HG02588 (cell line): ENCODE measurements around the gene HSPBP1.
A peak's percentile ranks its signal among the peaks of the same experiment; 100 is the strongest.
"Not testable (repeated sequence)": the region's sequence is repeated elsewhere in the genome, so short reads cannot be mapped to it uniquely, and the experiment has no call there.

Experiments
- ATAC-seq: cut with Tn5 transposase; IDR thresholded peaks from one replicate; pipeline ENCODE4 v1.9.1; 2021; ENCODE audit warnings: mild to moderate bottlenecking, moderate library complexity; ENCODE audit not compliant: unreplicated experiment

HSPBP1 gene, protein sequence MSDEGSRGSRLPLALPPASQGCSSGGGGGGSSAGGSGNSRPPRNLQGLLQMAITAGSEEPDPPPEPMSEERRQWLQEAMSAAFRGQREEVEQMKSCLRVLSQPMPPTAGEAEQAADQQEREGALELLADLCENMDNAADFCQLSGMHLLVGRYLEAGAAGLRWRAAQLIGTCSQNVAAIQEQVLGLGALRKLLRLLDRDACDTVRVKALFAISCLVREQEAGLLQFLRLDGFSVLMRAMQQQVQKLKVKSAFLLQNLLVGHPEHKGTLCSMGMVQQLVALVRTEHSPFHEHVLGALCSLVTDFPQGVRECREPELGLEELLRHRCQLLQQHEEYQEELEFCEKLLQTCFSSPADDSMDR

DNA sequence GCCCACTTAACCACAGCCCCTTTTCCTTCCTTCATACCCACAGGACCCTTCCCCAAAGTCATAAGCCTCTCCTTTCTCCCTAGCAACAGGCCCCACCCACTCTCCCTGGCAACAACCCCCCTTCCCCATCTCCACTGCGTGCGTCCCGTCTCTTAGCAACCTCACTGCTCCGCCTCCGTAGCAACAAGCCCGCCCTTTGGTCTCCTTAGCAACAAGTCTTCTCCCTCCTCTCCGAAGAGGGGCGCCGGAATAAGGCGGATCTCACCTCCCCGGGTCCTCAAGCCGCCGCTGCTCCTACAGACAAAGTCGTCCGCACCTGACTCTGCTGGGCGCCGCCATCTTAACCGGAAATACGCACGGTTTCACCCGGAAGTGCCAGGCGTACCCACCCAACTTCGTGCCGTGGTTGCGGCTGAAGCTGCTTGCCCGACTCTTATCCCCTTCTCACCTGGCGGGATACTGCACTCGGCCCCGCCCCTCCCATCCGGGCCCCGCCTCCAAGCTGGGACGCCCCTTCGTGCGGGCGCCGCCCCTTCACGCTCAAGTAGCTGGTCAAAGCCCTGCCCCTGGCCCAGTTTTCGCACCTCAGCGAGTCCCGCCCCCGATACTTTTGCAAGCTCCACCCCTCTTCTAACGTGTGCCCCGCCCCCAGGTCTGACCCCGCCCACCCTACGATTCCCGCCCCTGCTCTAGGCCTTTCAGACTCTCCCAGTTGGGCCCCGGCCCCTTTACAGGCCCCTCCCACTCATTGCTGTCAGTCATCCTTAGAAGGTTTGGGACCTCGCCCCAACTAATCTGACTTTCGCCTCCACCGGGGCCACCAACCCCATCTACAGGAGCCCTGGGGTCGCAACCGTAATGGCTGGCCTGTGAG is at the start of gene HSPBP1:
HSPBP1 (minus strand) TSS at position 341 of the 874 bp plus-strand sequence. CDS start 502 bp downstream, outside the sequence.
- ATAC-seq = peak; percentile 62

DNA sequence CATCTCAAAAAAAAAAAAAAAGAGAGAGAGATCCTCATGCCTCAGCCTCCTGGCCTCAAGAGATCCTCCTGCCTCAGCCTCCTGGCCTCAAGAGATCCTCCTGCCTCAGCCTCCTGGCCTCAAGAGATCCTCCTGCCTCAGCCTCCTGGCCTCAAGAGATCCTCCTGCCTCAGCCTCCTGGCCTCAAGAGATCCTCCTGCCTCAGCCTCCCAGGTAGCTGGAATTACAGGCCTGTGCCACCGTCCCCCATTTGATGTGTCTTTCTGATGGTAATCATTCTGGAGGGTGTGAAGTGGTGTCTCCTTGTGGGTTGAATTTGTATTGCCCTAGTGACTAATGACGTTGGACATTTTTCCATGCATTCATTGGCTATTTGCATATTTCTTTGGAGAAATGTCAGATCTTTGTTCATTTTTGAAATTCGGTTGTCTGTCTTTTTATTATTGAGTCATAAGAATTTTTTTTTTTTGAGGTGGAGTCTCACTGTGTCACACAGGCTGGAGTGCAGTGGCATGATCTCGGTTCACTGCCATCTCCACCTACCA is 48.9 kb upstream of the HSPBP1 start:
- not testable (repeated sequence) for ATAC-seq

DNA sequence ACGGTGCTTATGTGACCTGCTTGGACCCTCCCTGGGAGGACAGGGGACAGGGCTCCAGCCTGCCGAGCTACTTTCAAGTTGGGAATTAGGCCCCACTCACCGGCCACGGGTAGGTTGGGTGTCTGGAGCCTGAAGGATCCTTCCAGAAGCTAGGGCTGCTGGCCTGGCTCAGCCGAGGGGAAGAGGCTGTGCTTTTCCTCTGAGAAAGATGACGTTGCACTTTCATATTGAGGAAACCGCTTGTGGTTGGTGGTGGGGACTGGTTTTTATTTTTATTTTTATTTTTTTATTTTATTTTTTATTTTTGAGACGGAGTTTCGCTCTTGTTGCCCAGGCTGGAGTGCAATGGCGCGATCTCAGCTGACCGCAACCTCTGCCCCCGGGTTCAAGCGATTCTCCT is 45.3 kb upstream of the HSPBP1 start, which contains the start of gene TMEM150B:
TMEM150B (minus strand) TSS at position 170 of the 400 bp plus-strand sequence. CDS start 4,305 bp downstream, outside the sequence.
- ATAC-seq = no peak

DNA sequence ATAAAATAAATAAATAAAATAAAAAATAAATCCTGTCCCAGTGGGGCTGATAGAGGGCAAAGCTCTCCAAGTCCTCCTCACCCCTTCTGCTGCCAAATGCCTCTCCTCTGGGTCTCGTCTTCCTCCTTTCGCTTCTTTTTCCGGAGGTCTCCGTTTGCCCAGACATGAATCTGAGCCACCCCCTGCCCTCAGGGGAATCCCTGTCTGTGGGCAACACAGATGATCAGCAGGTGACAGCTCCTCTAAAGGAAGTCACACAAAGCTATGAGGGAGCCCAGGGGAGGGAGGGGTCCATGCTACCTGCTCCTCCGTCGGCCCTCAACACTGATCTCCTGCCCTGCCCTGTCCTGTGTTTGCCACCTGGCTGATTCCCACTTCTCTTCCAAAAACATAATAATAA is 44.8 kb upstream of the HSPBP1 start:
- ATAC-seq = no peak

DNA sequence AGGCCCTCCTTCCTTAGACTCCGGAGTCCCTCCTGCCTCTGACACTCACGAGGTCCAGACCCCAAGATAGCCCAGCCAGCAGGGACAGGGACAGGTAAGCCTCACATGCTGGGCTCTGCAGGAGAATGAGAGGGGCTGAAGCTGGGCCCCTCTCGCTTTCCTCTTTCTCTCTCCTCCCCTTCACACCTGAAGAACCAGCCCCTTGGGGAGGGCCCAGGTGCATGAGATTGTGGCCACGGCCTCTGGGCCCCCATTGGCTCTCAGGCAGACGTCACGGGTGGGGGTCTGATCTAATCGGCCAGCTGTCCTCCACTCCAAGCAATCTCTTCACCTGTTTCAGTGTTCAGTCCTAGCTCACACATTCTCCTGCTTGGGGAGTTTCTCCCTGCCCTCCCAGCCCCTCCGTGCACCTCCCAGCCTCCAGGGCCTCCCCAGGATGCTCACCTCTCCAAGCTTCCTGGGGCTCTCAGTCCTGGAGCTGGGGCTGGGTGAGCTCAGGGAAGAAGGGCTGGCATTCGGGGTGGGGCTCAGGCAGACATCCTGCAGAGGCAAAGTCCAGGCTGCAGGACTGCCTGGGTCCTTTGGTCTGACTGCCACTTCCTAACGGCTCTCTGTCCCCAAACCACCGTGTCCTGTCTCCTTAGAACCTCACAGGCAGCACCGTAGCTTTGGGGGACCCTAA is 42.4 kb upstream of the HSPBP1 start:
- no peak for ATAC-seq

DNA sequence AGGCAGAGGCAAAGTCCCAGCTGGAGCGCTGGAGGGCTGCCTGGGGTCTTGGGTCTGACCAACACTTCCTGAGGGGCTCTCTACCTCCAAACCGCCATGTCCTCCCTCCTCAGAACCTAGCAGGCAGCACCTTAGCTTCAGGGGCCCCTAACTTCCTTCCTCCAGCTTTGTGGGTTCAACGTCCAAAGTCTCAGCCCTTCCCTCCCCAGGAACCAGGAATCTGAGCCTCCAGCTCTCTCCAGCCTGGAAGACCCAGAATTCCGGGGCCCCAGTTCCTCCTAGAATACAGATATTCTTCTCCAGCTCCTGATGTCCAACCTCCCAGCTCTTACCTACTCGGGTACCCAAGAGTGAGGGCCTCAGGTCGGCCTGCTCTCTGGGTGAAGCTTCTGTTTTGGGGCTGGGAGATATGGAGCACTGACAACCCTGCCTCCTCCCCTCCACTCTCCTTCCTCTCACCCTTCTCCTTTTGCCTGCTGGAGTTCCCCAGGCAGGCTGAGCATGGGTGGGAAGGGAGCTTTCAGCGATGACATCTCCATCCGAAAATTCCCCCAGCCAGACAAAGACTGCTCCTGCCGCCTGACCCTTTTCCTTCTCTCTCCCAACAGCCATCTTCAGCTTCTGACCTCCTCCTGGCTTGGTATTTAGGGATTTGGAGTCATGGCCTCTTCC is 41.7 kb upstream of the HSPBP1 start:
- no peak for ATAC-seq

DNA sequence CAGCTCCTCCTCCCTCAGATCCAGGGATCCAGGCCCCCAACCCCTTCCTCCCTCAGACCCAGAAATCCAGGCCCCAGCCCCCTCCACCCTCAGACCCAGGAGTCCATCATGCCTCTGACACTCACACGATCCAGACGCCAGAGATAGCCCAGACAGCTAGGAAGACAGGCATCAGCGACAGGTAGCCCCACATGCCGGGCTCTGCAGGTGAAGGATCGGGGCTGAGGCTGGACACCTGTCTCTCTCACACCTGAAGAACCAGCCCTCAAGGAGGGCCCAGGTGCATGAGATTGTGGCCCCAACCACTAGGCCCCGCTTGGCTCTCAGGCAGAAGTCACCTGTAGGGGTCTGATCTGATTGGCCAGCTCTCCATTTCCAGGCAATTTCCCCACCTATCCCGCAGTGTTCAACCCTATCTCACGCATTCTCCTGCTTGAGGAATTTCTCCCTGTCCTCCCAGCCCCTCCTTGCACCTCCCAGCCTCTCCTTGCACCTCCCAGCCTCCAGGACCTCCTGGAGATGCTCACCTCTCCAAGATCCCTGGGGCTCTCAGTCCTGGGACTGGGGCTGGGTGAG is 41.0 kb upstream of the HSPBP1 start:
- ATAC-seq = no peak

DNA sequence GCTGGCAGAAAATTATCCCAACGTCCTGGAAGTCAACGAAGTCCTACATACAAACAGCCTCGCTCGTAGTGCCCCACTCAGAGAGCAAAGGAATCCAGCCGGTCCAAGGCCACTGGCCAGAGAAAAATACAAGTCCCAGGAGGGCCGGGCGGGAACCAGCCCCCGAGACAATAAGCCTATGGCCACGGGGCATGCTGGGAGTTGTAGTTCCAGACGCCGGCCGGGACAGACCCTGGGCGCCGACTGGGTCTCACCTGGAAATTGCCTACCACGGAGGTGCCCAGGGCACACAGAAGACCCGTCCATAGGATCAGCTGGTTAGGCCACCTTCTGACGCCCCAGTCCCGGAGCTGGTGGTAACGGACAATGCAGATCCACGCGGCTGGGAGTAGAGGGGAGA is 39.9 kb upstream of the HSPBP1 start:
- ATAC-seq = no peak

DNA sequence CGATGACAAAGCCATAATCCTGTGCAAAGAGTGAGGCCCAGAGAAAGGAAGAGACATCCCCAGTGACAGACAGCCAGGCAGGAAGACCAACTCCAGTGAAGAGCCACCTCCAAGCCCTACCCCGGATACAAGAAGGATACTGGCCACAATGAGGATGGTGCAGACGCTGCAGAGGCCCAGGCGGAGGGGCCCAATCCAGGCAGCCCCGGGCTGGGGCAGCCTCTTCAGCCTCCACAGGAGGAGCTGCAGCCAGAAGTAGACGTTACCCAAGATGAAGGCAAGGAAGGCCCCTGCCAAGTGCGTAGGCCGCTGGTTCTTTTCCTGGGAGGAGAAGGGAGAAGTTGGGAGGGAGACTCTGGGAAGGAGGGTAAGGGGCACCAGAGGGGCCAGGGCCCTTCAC is 36.7 kb upstream of the HSPBP1 start:
- no peak for ATAC-seq

DNA sequence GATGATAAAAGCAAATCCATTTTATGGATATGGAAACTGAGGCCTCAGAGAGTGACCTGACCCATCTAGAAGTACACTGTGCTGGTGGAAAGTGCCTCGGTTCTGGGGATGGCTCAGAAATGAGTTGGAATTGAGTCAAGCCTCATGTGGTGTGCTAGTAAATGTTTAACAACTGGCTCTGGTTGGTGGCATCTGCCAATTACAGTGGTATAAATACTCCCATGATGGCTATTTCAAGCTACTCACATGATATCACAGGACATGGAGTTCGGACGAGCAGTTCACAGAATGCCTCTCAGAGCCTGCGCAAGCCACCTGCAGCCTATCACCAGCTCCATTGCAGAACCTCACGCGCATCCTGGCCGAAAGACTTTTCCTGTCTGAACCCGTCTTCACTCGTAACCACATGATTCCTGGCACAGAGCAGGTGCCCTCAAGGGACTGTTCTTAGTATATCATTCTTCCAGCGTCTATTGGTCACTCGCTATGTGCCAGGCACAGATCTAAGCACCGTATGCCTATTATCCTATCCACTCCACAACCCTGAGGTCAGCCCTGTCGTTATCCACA is 36.1 kb upstream of the HSPBP1 start:
- no peak for ATAC-seq

DNA sequence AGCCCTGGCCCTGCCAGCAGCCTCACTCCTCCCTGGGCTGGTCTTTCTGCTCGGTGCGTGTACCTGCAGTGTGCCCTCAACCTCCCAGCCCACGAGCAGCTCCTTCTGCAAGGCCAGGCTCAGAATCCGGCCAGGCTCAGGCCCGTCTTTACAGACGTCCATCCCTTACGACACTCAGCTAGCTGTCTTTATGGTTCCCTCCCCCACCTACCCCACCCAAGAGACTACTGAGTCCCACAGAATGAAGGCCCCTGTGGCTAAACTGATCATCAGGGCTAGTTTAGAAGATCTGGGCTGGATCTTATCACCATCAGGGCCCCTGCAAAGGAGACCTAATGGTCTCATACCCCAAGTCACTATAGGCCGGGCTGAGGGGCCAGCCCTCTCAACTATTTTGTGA is 34.5 kb upstream of the HSPBP1 start:
- no peak for ATAC-seq

DNA sequence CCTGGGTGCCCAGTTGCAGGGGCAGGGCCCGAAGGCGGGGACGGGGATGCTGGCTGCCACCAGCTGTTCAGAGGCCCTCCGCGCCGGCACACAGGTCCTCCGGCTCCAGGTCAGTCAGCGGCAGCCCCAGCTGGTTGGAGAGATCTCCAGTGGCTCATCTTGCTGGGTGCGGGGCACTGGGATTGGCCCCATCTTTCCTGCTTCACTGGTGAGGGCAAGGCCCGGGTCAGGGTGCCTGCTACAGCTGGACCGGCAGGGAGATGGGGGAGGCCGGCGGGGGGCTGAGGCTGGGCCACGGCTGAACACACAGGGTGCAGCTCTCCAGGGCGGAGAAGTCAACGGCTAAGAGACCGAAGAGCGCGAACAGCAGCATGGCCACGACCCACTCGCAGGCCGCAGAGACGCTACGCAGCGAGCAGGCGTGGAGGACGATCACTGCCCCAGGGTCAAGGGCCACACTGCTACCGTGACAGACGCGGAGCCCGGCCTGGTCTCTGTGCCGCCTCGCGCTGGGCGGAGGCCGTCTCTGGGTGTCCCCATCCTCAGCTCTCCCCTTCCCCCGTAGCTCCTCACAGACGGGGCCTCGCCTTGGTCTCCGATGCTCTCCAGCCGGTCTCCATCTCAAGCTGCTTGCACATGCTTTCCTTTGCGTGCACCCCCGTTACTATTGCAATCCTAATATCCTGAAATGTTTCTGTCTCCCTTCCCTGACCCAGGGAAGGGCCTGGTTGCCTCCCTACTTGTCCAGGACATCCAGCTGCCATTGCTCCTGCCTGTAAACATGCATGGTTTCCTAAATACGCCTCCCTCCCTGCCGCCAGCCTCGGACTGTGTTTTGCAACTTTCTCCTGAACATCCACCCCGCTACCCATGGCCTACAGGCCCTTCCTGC is 33.0 kb upstream of the HSPBP1 start:
- ATAC-seq = no peak

DNA sequence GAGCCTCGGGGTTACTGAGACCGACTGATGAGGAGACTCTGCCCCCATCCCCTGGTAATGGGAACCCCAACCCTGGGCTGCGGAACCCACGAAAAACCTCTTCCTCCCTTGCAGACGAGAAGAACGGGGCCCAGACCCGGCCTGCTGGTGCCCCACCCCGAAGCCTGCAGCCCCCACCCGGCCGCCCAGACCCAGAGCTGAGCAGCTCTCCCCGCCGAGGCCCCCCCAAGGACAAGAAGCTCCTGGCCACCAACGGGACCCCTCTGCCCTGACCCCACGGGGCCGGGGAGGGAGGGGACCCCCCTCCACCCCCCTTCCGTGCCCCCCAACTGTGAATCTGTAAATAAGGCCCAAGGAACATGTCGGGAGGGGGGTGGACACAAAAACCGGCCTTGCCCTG is 31.9 kb upstream of the HSPBP1 start:
- ATAC-seq = no peak

DNA sequence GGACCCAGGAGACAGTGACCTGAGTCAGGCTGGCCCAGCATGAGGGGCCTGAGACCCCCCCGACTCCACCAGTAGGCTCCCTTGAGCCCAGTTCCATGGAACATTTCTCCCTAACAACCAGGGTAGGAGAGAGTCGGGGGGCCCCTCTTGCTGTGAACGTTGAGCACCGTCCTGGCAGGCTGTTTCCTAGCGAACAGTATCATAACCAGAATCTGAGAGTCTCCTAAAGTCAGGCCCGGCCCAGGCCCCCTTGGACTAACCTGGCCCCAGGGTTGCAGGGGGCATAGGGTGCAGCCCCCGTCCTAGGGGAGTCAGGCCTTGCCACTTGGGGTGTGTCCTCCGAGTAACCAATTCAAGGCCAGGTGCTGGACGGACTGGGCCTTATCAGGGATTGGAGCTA is 31.5 kb upstream of the HSPBP1 start:
- ATAC-seq = no peak

DNA sequence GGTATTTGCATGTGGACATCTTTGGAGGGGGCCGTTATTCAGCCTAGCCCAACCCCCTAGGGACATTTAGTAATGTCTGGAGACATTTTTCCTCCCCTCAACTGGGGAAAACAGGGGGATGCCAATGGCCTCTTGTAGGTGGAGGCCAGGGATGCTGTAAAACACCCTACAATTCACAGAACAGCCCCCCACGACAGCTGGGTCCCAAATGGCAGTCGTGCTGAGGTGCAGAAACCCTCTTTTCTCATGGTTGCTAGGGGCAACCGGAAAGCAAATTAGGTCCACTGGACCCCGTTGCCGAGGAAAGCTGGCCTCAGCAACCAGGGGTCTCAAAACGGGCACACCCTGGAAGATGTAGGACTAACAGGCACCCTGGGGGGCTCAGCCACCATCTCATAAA is 30.6 kb upstream of the HSPBP1 start:
- no peak for ATAC-seq

DNA sequence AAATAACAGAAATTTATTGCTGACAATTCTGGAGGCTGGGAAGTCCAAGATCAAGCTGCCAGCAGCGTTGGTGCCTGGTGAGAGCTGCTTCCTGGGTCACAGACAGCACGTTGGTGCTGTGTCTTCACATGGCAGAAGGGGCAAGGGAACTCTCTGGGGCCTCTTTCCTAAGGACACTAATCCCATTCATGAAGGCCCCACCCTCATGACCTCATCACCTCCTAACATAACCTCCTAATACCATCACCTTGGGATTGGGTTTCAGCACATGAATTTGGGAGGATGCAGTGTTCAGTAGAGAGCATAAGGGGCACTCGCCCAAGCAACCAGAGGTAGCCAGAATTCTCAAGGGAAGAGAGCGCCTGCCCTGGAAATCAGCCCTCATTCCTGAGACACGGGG is 29.5 kb upstream of the HSPBP1 start:
- ATAC-seq = no peak

DNA sequence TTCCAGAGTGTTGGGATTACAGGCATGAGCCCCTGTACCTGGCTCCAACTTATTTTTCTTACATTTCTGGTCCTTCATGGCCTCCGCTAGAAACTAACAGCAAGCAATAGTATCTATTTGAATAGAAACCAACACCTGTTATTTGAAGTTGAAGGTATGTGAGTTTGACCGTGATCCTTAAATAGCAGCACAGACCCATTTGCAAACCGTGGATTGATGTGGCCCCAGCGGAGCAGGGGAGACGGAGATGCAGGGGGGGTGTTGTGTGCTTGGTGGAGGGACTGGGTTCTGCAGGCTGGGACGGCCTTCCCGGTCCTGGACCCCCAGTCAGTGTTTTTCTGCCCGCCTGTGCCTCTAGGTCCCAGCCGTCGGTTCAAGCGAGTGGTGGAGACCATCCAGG is 28.4 kb upstream of the HSPBP1 start:
- ATAC-seq = no peak

DNA sequence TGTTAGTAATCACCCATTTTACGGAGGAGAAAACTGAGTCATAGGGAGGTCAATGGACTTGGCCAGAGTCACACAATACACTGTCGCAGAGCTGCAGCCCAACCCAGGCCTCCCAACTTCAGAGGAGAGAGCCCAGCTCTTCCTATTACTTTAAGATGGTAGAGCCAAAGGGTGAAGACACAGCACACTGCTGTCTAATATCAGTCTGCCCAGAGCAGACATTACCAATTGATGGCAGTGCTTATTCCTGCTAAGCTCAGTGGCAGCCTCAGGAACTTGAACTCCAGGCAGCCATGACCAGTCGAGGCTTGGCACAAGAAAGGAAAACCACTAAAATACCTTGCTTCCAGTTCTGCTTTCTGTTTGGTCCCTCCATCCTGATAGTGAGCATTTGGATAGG is 26.8 kb upstream of the HSPBP1 start:
- no peak for ATAC-seq

DNA sequence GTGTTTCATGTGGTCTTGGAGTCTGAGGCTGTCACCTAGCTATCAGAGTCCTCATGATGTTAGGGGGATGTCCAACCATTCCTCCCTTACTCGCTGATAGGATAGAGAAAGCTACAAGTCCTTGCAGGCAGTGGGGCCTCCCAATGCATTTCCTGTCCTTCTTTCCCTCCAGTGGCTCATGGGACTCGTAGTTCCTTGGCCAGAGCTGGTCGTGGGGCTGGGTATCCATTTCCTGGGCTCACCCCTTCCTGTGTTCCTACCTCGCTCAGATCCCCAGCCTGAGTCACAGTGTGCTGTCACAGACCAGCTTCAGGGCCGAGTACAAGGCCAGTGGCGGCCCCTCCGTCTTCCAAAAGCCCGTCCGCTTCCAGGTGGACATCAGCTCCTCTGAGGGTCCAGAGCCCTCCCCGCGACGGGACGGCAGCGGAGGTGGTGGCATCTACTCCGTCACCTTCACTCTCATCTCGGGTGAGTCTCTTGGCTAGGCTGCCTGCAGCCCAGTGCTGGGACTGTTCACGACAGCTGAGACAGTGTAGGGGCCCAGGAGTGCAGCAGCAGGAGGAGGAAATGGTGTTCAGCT is 26.2 kb upstream of the HSPBP1 start:
- ATAC-seq = no peak
